Thyroid gland (tissue), 4 donors: ENCODE measurements around the gene INPP5F. TPM values are rescaled to one million over a fixed set of nuclear protein-coding genes. Genes with fewer than 3 reads are reported as not detected.

Source experiments
- DNase-seq, 2 donors: peaks; one replicate each; pipeline ENCODE4 v3.0.0-alpha.2; 2019
- H3K27ac ChIP-seq, 3 donors: fragments of 200-600 bp; sonication (generic); 1 replicate in 2 of 3; 2 replicates in 1 of 3; pipeline ENCODE4 v1.5.1; 2016 to 2019; ENCODE audit warnings: mild to moderate bottlenecking in 1 of 3, moderate library complexity in 1 of 3
- H3K27me3 ChIP-seq: fragments of 200-600 bp; sonication (generic); one replicate; pipeline ENCODE4 v1.5.1; 2019
- H3K36me3 ChIP-seq, 2 donors: fragments of 200-600 bp; sonication (generic); one replicate each; pipeline ENCODE4 v1.5.1; 2016 to 2019
- H3K4me1 ChIP-seq, 2 donors: fragments of 200-600 bp; sonication (generic); one replicate each; pipeline ENCODE4 v1.5.1; 2017 to 2019
- H3K4me3 ChIP-seq, 3 donors: fragments of 200-600 bp; sonication (generic); replicated peaks in 1 of 3; 1 replicate in 2 of 3; 2 replicates in 1 of 3; pipeline ENCODE4 v1.5.1; 2016; ENCODE audit warnings: mild to moderate bottlenecking in 1 of 3
- H3K9me3 ChIP-seq: fragments of 200-600 bp; sonication (generic); one replicate; pipeline ENCODE4 v1.5.1; 2017
- CTCF ChIP-seq, 6 experiments: fragments of 200-600 bp in 3 of 6; fragments of 450-650 bp in 3 of 6; sonication (generic) in 3 of 6; IDR thresholded peaks; one replicate each; pipeline ENCODE4 v1.5.1; 2016 to 2019; ENCODE audit warnings: antibody characterized with exemption in 6 of 6, mild to moderate bottlenecking in 2 of 6, inconsistent platforms in 1 of 6, moderate library complexity in 1 of 6
- POLR2A ChIP-seq, 2 donors: fragments of 450-650 bp; IDR thresholded peaks; one replicate each; pipeline ENCODE4 v1.6.1; 2017; ENCODE audit warnings: antibody characterized with exemption in 2 of 2, mild to moderate bottlenecking in 2 of 2, moderate library complexity in 1 of 2
- WGBS, 2 donors: methylation state at CpG; one replicate each; pipeline ENCODE4 v1.1.5; 2017; 5-methylcytosine and 5-hydroxymethylcytosine counted together
- intact Hi-C: fragments of 100-400 bp; cut with DNase I; formaldehyde crosslinking; loops from one replicate; pipeline ENCODE4 v1.15.1; 2023
- total RNA-seq, 4 donors: library from RNA; depleted of rRNA; stranded (reverse); fragments of >200 nt; gene quantifications; one replicate each; pipeline ENCODE4 v1.2.3, GENCODE V29; 2016

The INPP5F gene
- total RNA-seq, 4 donors from 2014 or later = 12.6 to 14.9 (median 13.4) TPM

GRCh38 chr10:119680050-119680449 lies 45.8 kb upstream of the INPP5F start:
- H3K9me3 ChIP-seq = no peaks in the 10 kb centered on the region
- WGBS, 2 donors = 67 to 82% methylated on average over 4 of the region's 4 CpGs
- DNase-seq = no peak
- no peak overlapping the region for H3K27ac ChIP-seq
- intact Hi-C loops = loop anchor here (10.0 kb wide), 1 partner anchor 75 kb away; no protein-coding TSS in a partner anchor
- no peak overlapping the region for H3K4me3 ChIP-seq
- H3K36me3 ChIP-seq = peaks cover 28 to 29% of the 10 kb centered on the region in 2 donors
- TF ChIP-seq POLR2A (IDR thresholded peaks at IDR 0.05) (no peak), CTCF (IDR thresholded peaks at IDR 0.05) (no peak)
- peaks cover 0 to 23% of the 10 kb centered on the region in 2 donors for H3K4me1 ChIP-seq
- H3K27me3 ChIP-seq = no peaks in the 10 kb centered on the region

GRCh38 chr10:119680650-119681081 lies 45.2 kb upstream of the INPP5F start:
- 54 to 66% methylated on average over 8 to 9 of the region's 9 CpGs for WGBS, 2 donors
- Histone ChIP-seq H3K36me3 (peaks cover 25% of the 10 kb centered on the region in 2 donors), H3K4me3 (no peak overlapping the region), H3K4me1 (peaks cover 0 to 23% of the 10 kb centered on the region in 2 donors), H3K27ac (no peak overlapping the region), H3K27me3 (no peaks in the 10 kb centered on the region), H3K9me3 (no peaks in the 10 kb centered on the region)
- DNase-seq = no peak
- TF ChIP-seq CTCF (IDR thresholded peaks at IDR 0.05) (no peak), POLR2A (IDR thresholded peaks at IDR 0.05) (no peak)
- intact Hi-C loops = loop anchor here (10.0 kb wide), 1 partner anchor 76 kb away; no protein-coding TSS in a partner anchor

GRCh38 chr10:119686465-119687191 lies 39.2 kb upstream of the INPP5F start:
- DNase-seq = peak; percentile 63 to 82
- H3K27ac ChIP-seq = peak overlapping the region in 1 of 3 donors; percentile 31
- H3K4me1 ChIP-seq = peaks cover 0 to 10% of the 10 kb centered on the region in 2 donors
- no peaks in the 10 kb centered on the region for H3K36me3 ChIP-seq
- TF ChIP-seq CTCF (IDR thresholded peaks at IDR 0.05) = peak; percentile 74 to 96 (median 89)
- no peak for TF ChIP-seq POLR2A (IDR thresholded peaks at IDR 0.05)
- H3K9me3 ChIP-seq = no peaks in the 10 kb centered on the region
- H3K27me3 ChIP-seq = no peaks in the 10 kb centered on the region
- H3K4me3 ChIP-seq = no peak overlapping the region
- WGBS, 2 donors = 20 to 31% methylated on average over 24 of the region's 24 CpGs
- intact Hi-C loops = loop anchor here (10.0 kb wide), 1 partner anchor 82 kb away; no protein-coding TSS in a partner anchor

GRCh38 chr10:119687192-119688032 lies 38.4 kb upstream of the INPP5F start:
- Histone ChIP-seq H3K4me1 (peaks cover 0 to 3% of the 10 kb centered on the region in 2 donors), H3K27me3 (no peaks in the 10 kb centered on the region), H3K9me3 (no peaks in the 10 kb centered on the region), H3K27ac (peak overlapping the region in 1 of 3 donors; percentile 31), H3K4me3 (no peak overlapping the region), H3K36me3 (no peaks in the 10 kb centered on the region)
- WGBS, 2 donors = 72 to 74% methylated on average over 10 of the region's 10 CpGs
- intact Hi-C loops = loop anchor here (10.0 kb wide), 1 partner anchor 83 kb away; no protein-coding TSS in a partner anchor
- no peak for TF ChIP-seq POLR2A (IDR thresholded peaks at IDR 0.05)
- no peak for TF ChIP-seq CTCF (IDR thresholded peaks at IDR 0.05)
- no peak for DNase-seq
